Lung (tissue), 12 donors: Measurements from ENCODE around the gene KCNG2. TPM values are rescaled to one million over a fixed set of nuclear protein-coding genes. Genes with fewer than 3 reads are reported as not detected.

Source experiments
- ATAC-seq: fragments of 200-7000 bp; cut with Tn5 transposase; one replicate; pipeline ENCODE4 v1.9.1; 2020; ENCODE audit warnings: moderate number of reproducible peaks; ENCODE audit not compliant: insufficient read depth, low FRiP score
- DNase-seq, 3 donors: peaks; one replicate each; pipeline ENCODE4 v3.0.0-alpha.2; 2013 to 2017
- H3K27ac ChIP-seq, 2 donors: one replicate each; pipeline ENCODE4 v1.5.1; 2013; ENCODE audit warnings: mild to moderate bottlenecking in 2 of 2, moderate library complexity in 2 of 2, control low read depth in 1 of 2, inconsistent platforms in 1 of 2, low read depth in 1 of 2, low read length in 1 of 2
- H3K27me3 ChIP-seq, 3 donors: one replicate each; pipeline ENCODE4 v1.5.1; 2013; ENCODE audit warnings: low read length in 2 of 3; ENCODE audit not compliant: control insufficient read depth in 3 of 3, insufficient read depth in 3 of 3
- H3K36me3 ChIP-seq, 4 donors: one replicate each; pipeline ENCODE4 v1.5.1; 2013; ENCODE audit warnings: low read length in 4 of 4, mild to moderate bottlenecking in 1 of 4, moderate library complexity in 1 of 4; ENCODE audit not compliant: control insufficient read depth in 4 of 4, insufficient read depth in 4 of 4
- H3K4me1 ChIP-seq, 5 donors: one replicate each; pipeline ENCODE4 v1.5.1; 2013; ENCODE audit warnings: low read length in 5 of 5, mild to moderate bottlenecking in 2 of 5, moderate library complexity in 1 of 5; ENCODE audit not compliant: control insufficient read depth in 5 of 5, insufficient read depth in 5 of 5
- H3K4me3 ChIP-seq: one replicate; pipeline ENCODE4 v1.5.1; 2013; ENCODE audit warnings: mild to moderate bottlenecking, control low read depth, moderate library complexity
- H3K9ac ChIP-seq, 2 donors: one replicate each; pipeline ENCODE4 v1.5.1; 2013; ENCODE audit warnings: low read length in 2 of 2, control low read depth in 1 of 2; ENCODE audit not compliant: insufficient read depth in 1 of 2
- H3K9me3 ChIP-seq, 4 donors: one replicate each; pipeline ENCODE4 v1.5.1; 2013; ENCODE audit warnings: low read length in 3 of 4, mild to moderate bottlenecking in 1 of 4, moderate library complexity in 1 of 4; ENCODE audit not compliant: control insufficient read depth in 4 of 4, insufficient read depth in 3 of 4
- WGBS, 2 donors: extraction: QIAGEN DNeasy Blood & Tissue Kit; methylation state at CpG; one replicate each; pipeline ENCODE4 v1.1.7; 2013; 5-methylcytosine and 5-hydroxymethylcytosine counted together
- polyA plus RNA-seq, 2 donors: library from polyadenylated mRNA; stranded (reverse); fragments of 200-250 nt; gene quantifications; one replicate each; pipeline ENCODE4 v1.2.1, GENCODE V29; 2013
- total RNA-seq, 2 donors: library from RNA; depleted of rRNA in 1 of 2; stranded (reverse); fragments of >200 nt in 1 of 2; gene quantifications; one replicate each; pipeline ENCODE4 v1.2.1, GENCODE V29; 2014 to 2021
- TF ChIP-seq, protein P1 (sequence below): IDR thresholded peaks from 2 replicates; pipeline ENCODE4 v1.5.1; 2012; ENCODE audit warnings: mild to moderate bottlenecking; ENCODE audit errors: control extremely low read depth, extremely low read depth
- donor health status: control.
- donor health status: control.
- donor health status: Bipolar disorder and iron deficiency.
- donor health status: healthy.
- donor health status: DM: yes; HTN: yes; CAD: no.

Gene KCNG2
- total and polyA plus RNA-seq, 4 donors: 0.16 to 1.8 (median 1.2) TPM

- Histone ChIP-seq H3K4me3 (no peak overlapping the region), H3K27ac (no peak overlapping the region), H3K9me3 (peaks cover 0 to 6% (median 0%) of the 10 kb centered on the region in 4 donors), H3K4me1 (no peaks in the 10 kb centered on the region), H3K9ac (no peak overlapping the region), H3K36me3 (no peaks in the 10 kb centered on the region), H3K27me3 (no peaks in the 10 kb centered on the region)
- DNase-seq (no peak), ATAC-seq (no peak)
- TF ChIP-seq, protein P1, sequence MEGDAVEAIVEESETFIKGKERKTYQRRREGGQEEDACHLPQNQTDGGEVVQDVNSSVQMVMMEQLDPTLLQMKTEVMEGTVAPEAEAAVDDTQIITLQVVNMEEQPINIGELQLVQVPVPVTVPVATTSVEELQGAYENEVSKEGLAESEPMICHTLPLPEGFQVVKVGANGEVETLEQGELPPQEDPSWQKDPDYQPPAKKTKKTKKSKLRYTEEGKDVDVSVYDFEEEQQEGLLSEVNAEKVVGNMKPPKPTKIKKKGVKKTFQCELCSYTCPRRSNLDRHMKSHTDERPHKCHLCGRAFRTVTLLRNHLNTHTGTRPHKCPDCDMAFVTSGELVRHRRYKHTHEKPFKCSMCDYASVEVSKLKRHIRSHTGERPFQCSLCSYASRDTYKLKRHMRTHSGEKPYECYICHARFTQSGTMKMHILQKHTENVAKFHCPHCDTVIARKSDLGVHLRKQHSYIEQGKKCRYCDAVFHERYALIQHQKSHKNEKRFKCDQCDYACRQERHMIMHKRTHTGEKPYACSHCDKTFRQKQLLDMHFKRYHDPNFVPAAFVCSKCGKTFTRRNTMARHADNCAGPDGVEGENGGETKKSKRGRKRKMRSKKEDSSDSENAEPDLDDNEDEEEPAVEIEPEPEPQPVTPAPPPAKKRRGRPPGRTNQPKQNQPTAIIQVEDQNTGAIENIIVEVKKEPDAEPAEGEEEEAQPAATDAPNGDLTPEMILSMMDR: no peak
- WGBS, 2 donors: 90 to 94% methylated on average over 12 of the region's 12 CpGs
Measured at GRCh38 chr18:79879566-79879965, 81.8 kb downstream of the KCNG2 start.

DNA sequence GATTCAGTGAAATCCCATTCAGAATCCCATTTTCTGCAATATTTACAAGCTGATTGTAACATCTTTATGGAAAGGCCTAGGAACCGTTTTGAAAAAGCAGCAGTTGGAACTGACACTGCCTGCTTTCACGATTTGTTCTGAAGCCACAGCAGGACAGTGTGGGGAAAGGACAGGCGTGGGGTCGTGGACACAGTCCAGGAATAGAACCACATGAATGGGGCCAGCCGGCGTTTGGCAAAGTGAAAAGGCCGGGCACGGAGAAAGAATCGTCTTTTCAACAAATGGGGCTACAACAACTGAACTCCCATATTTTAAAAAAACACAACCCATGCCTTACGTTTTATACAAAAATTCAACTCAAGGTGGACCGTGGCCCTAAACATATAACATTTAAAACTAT, 84.0 kb downstream of the KCNG2 start:
- H3K4me3 ChIP-seq: no peak overlapping the region
- TF ChIP-seq, protein P1: no peak
- ATAC-seq: no peak
- H3K27me3 ChIP-seq: no peaks in the 10 kb centered on the region
- H3K9me3 ChIP-seq: peaks cover 0 to 4% (median 0%) of the 10 kb centered on the region in 4 donors
- DNase-seq: no peak
- no peak overlapping the region for H3K27ac ChIP-seq
- H3K36me3 ChIP-seq: no peaks in the 10 kb centered on the region
- no peak overlapping the region for H3K9ac ChIP-seq
- 88 to 94% methylated on average over 11 of the region's 11 CpGs for WGBS, 2 donors
- H3K4me1 ChIP-seq: no peaks in the 10 kb centered on the region

- DNase-seq (no peak), ATAC-seq (no peak)
- Histone ChIP-seq H3K27me3 (no peaks in the 10 kb centered on the region), H3K9me3 (peaks cover 0 to 10% (median 0%) of the 10 kb centered on the region in 4 donors), H3K4me3 (no peak overlapping the region), H3K27ac (no peak overlapping the region), H3K4me1 (no peaks in the 10 kb centered on the region), H3K36me3 (no peaks in the 10 kb centered on the region), H3K9ac (no peak overlapping the region)
- WGBS, 2 donors: 97% methylated on average over 68 of the region's 68 CpGs
- TF ChIP-seq, protein P1: no peak
Measured at GRCh38 chr18:79882522-79883241, 84.9 kb downstream of the KCNG2 start.
